ENCODE results near the gene CALN1.

DNA sequence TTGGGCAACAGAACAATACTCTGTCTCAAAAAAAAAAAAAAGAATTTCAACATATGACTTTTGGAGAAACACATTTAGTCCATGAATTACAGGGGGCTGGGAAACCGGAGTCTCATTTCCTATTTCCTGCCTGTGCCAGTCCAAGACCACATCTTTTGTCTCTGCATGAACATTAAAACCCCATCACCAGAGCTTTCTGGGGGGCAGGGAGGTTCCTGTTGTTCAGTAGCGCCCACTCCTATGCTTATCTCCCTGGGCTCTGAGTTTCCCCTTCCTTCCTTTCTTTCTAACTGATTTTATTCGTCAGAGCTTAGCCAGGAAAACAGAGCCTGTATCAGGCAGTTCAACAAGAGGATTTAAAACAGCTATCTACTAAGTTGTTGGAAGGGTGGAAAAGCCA is 119.3 kb downstream of the CALN1 start:
- TF ChIP-seq, protein P1, sequence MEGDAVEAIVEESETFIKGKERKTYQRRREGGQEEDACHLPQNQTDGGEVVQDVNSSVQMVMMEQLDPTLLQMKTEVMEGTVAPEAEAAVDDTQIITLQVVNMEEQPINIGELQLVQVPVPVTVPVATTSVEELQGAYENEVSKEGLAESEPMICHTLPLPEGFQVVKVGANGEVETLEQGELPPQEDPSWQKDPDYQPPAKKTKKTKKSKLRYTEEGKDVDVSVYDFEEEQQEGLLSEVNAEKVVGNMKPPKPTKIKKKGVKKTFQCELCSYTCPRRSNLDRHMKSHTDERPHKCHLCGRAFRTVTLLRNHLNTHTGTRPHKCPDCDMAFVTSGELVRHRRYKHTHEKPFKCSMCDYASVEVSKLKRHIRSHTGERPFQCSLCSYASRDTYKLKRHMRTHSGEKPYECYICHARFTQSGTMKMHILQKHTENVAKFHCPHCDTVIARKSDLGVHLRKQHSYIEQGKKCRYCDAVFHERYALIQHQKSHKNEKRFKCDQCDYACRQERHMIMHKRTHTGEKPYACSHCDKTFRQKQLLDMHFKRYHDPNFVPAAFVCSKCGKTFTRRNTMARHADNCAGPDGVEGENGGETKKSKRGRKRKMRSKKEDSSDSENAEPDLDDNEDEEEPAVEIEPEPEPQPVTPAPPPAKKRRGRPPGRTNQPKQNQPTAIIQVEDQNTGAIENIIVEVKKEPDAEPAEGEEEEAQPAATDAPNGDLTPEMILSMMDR (IDR thresholded peaks at IDR 0.05), result no peak
- TF ChIP-seq POLR2A (IDR thresholded peaks at IDR 0.05), result no peak
